H9 (cell line): Measurements from ENCODE around the gene ALG1L2. TPM values are rescaled to one million over a fixed set of nuclear protein-coding genes. Genes with fewer than 3 reads are reported as not detected.
"Not testable (repeated sequence)": the region's sequence is repeated elsewhere in the genome, so short reads cannot be mapped to it uniquely, and the experiment has no call there.

Experiments used
- DNase-seq: peaks from one replicate; pipeline ENCODE4 v3.0.0-alpha.2; 2017
- H2AFZ ChIP-seq: one replicate; pipeline ENCODE4 v1.6.1; 2013; ENCODE audit warnings: mild to moderate bottlenecking, low read length, control low read depth, moderate library complexity
- H2AK5ac ChIP-seq: 2 replicates; pipeline ENCODE4 v1.6.1; 2013; ENCODE audit warnings: low read length, control low read depth, mixed read lengths; ENCODE audit not compliant: insufficient read length
- H2BK120ac ChIP-seq: one replicate; pipeline ENCODE4 v1.6.1; 2013; ENCODE audit warnings: low read depth, mild to moderate bottlenecking, low read length, control low read depth, inconsistent platforms; ENCODE audit not compliant: poor library complexity, severe bottlenecking
- H2BK12ac ChIP-seq: 2 replicates; pipeline ENCODE4 v1.6.1; 2013; ENCODE audit warnings: low read length, control low read depth, mixed read lengths, low read depth; ENCODE audit not compliant: insufficient read length
- H2BK15ac ChIP-seq: 2 replicates; pipeline ENCODE4 v1.6.1; 2013; ENCODE audit warnings: low read depth, low read length, control low read depth
- H2BK20ac ChIP-seq: one replicate; pipeline ENCODE4 v1.6.1; 2013; ENCODE audit warnings: low read depth, mild to moderate bottlenecking, low read length, control low read depth, inconsistent platforms; ENCODE audit not compliant: poor library complexity, severe bottlenecking
- H2BK5ac ChIP-seq: 2 replicates; pipeline ENCODE4 v1.6.1; 2013; ENCODE audit warnings: low read length, control low read depth, mixed read lengths; ENCODE audit not compliant: insufficient read length
- H3K14ac ChIP-seq: 2 replicates; pipeline ENCODE4 v1.6.1; 2013; ENCODE audit warnings: low read length, control low read depth; ENCODE audit not compliant: insufficient read depth
- H3K18ac ChIP-seq: 2 replicates; pipeline ENCODE4 v1.6.1; 2013; ENCODE audit warnings: low read depth, mild to moderate bottlenecking, mixed read lengths, low read length, control low read depth; ENCODE audit not compliant: insufficient read length
- H3K23ac ChIP-seq: 2 replicates; pipeline ENCODE4 v1.6.1; 2013; ENCODE audit warnings: low read length, control low read depth, mixed read lengths, low read depth; ENCODE audit not compliant: insufficient read length
- H3K23me2 ChIP-seq: 2 replicates; pipeline ENCODE4 v1.6.1; 2013; ENCODE audit warnings: low read depth, mild to moderate bottlenecking, mixed read lengths, low read length, control low read depth; ENCODE audit not compliant: insufficient read length, poor library complexity, severe bottlenecking
- H3K27ac ChIP-seq: 2 replicates; pipeline ENCODE4 v1.5.1; 2013; ENCODE audit warnings: low read length, control low read depth, mixed read lengths, low read depth; ENCODE audit not compliant: insufficient read length
- H3K27me3 ChIP-seq: 2 replicates; pipeline ENCODE4 v1.6.1; 2013; ENCODE audit warnings: low read length, control low read depth, inconsistent platforms; ENCODE audit not compliant: insufficient read depth
- H3K4ac ChIP-seq: 2 replicates; pipeline ENCODE4 v1.6.1; 2013; ENCODE audit warnings: low read depth, mild to moderate bottlenecking, control low read depth, inconsistent platforms, low read length, moderate library complexity
- H3K4me1 ChIP-seq: 2 replicates; pipeline ENCODE4 v1.6.1; 2013; ENCODE audit warnings: low read length, control low read depth, inconsistent platforms; ENCODE audit not compliant: insufficient read depth
- H3K4me2 ChIP-seq: 2 replicates; pipeline ENCODE4 v1.6.1; 2013; ENCODE audit warnings: low read length, control low read depth, mixed read lengths; ENCODE audit not compliant: insufficient read length, insufficient read depth
- H3K56ac ChIP-seq: 2 replicates; pipeline ENCODE4 v1.6.1; 2013; ENCODE audit warnings: low read depth, mild to moderate bottlenecking, mixed read lengths, low read length, control low read depth; ENCODE audit not compliant: insufficient read length
- H3K79me1 ChIP-seq: 2 replicates; pipeline ENCODE4 v1.6.1; 2013; ENCODE audit warnings: low read depth, mild to moderate bottlenecking, moderate library complexity, low read length, control low read depth, inconsistent platforms; ENCODE audit not compliant: insufficient read depth, poor library complexity, severe bottlenecking
- H3K79me2 ChIP-seq: 2 replicates; pipeline ENCODE4 v1.6.1; 2013; ENCODE audit warnings: low read length, control low read depth, inconsistent platforms; ENCODE audit not compliant: insufficient read depth
- H3K9ac ChIP-seq: 2 replicates; pipeline ENCODE4 v1.6.1; 2013; ENCODE audit warnings: low read length, control low read depth, mixed read lengths; ENCODE audit not compliant: insufficient read length; ENCODE audit errors: extremely low read depth
- H3K9me3 ChIP-seq: one replicate; pipeline ENCODE4 v1.6.1; 2013; ENCODE audit warnings: low read depth, low read length, inconsistent platforms; ENCODE audit not compliant: control insufficient read depth
- H3T11ph ChIP-seq: one replicate; pipeline ENCODE4 v1.6.1; 2013; ENCODE audit warnings: mild to moderate bottlenecking, low read length, control low read depth, inconsistent platforms
- H4K20me1 ChIP-seq: one replicate; pipeline ENCODE4 v1.6.1; 2013; ENCODE audit not compliant: control insufficient read depth, insufficient read length, insufficient read depth
- H4K5ac ChIP-seq: 2 replicates; pipeline ENCODE4 v1.6.1; 2013; ENCODE audit warnings: low read depth, mild to moderate bottlenecking, mixed read lengths, low read length, control low read depth; ENCODE audit not compliant: insufficient read length
- H4K8ac ChIP-seq: replicated peaks from 2 replicates; pipeline ENCODE4 v1.6.1; 2013; ENCODE audit warnings: low read length, control low read depth, mixed read lengths, low read depth; ENCODE audit not compliant: insufficient read length
- H4K91ac ChIP-seq: 2 replicates; pipeline ENCODE4 v1.6.1; 2013; ENCODE audit warnings: low read depth, mild to moderate bottlenecking, moderate library complexity, mixed read lengths, low read length, control low read depth; ENCODE audit not compliant: insufficient read length
- H3K27ac Mint-ChIP-seq, 3 experiments: 2 replicates in 2 of 3; 3 replicates in 1 of 3; pipeline ENCODE4 v1.8.0; 2020 to 2021; ENCODE audit warnings: mixed read lengths in 3 of 3, mild to moderate bottlenecking in 1 of 3, moderate library complexity in 1 of 3
- H3K27me3 Mint-ChIP-seq: 2 replicates; pipeline ENCODE4 v1.8.0; 2021; ENCODE audit warnings: low read depth, mild to moderate bottlenecking, moderate library complexity, mixed read lengths
- H3K36me3 Mint-ChIP-seq, 3 experiments: 2 replicates in 2 of 3; 3 replicates in 1 of 3; pipeline ENCODE4 v1.8.0; 2020 to 2021; ENCODE audit warnings: low read depth in 3 of 3, mixed read lengths in 3 of 3; ENCODE audit not compliant: insufficient read depth in 1 of 3
- H3K4me1 Mint-ChIP-seq, 2 experiments: 2 replicates each; pipeline ENCODE4 v1.8.0; 2020; ENCODE audit warnings: mixed read lengths in 2 of 2
- H3K4me3 Mint-ChIP-seq, 2 experiments: 2 replicates in 1 of 2; 3 replicates in 1 of 2; pipeline ENCODE4 v1.8.0; 2020 to 2021; ENCODE audit warnings: mild to moderate bottlenecking in 2 of 2, mixed read lengths in 2 of 2, moderate library complexity in 1 of 2
- H3K9me3 Mint-ChIP-seq, 2 experiments: 2 replicates in 1 of 2; 3 replicates in 1 of 2; pipeline ENCODE4 v1.8.0; 2020; ENCODE audit warnings: mild to moderate bottlenecking in 2 of 2, mixed read lengths in 2 of 2, moderate library complexity in 1 of 2
- CTCF ChIP-seq: fragments of 200-600 bp; sonication (generic); conservative IDR thresholded peaks from 3 replicates; pipeline ENCODE4 v1.8.0; 2021; ENCODE audit warnings: antibody characterized with exemption, mild to moderate bottlenecking
- WGBS: extraction: QIAGEN DNeasy Blood & Tissue Kit; methylation state at CpG from one replicate; pipeline ENCODE4 v1.1.7; 2013; ENCODE audit warnings: missing lambda C conversion rate, low lambda C conversion rate, mixed read lengths; ENCODE audit not compliant: insufficient read length; ENCODE audit errors: extremely low coverage; 5-methylcytosine and 5-hydroxymethylcytosine counted together
- total RNA-seq: library from RNA; stranded (reverse); gene quantifications from 2 replicates; pipeline ENCODE4 v1.2.1, GENCODE V29; 2021

The ALG1L2 gene
- total RNA-seq, 1 experiment from 2014 or later: 1.2 TPM

GRCh38 chr3:130048726-130049125, 32.9 kb upstream of the ALG1L2 start:
- no peaks in the 10 kb centered on the region for H4K20me1 ChIP-seq
- no peaks in the 10 kb centered on the region for H3K9me3 ChIP-seq
- H3K4me1 Mint-ChIP-seq: no peaks in the 10 kb centered on the region
- H3K23ac ChIP-seq: no peak overlapping the region
- H3K27ac Mint-ChIP-seq: no peak overlapping the region
- no peak overlapping the region for H2BK20ac ChIP-seq
- no peaks in the 10 kb centered on the region for H3K23me2 ChIP-seq
- H3K27me3 ChIP-seq: no peaks in the 10 kb centered on the region
- H3K4me2 ChIP-seq: no peak overlapping the region
- H2AK5ac ChIP-seq: no peak overlapping the region
- no peak overlapping the region for H2BK120ac ChIP-seq
- no peak overlapping the region for H3K56ac ChIP-seq
- H3K9me3 Mint-ChIP-seq: peaks cover 0 to 5% of the 10 kb centered on the region in 2 experiments; a peak in 3 of 5 replicates
- no peak for TF ChIP-seq CTCF
- H4K8ac ChIP-seq: no peak overlapping the region
- H3K14ac ChIP-seq: no peak overlapping the region
- H2BK5ac ChIP-seq: no peak overlapping the region
- H3K79me2 ChIP-seq: no peaks in the 10 kb centered on the region
- no peak overlapping the region for H3K27ac ChIP-seq
- no CpG with 5 or more reads among the region's 6 CpGs for WGBS
- no peak overlapping the region for H2BK15ac ChIP-seq
- no peak overlapping the region for H3K18ac ChIP-seq
- no peak overlapping the region for H3K4me3 Mint-ChIP-seq
- H3K79me1 ChIP-seq: no peaks in the 10 kb centered on the region
- no peak for DNase-seq
- H3K9ac ChIP-seq: no peak overlapping the region
- no peak overlapping the region for H3T11ph ChIP-seq
- no peak overlapping the region for H3K4ac ChIP-seq
- H3K27me3 Mint-ChIP-seq: peaks cover 4% of the 10 kb centered on the region
- H4K5ac ChIP-seq: no peak overlapping the region
- no peaks in the 10 kb centered on the region for H3K4me1 ChIP-seq
- H4K91ac ChIP-seq: no peak overlapping the region
- H2AFZ ChIP-seq: no peak overlapping the region
- H2BK12ac ChIP-seq: no peak overlapping the region
- no peaks in the 10 kb centered on the region; a peak in 1 of 7 replicates for H3K36me3 Mint-ChIP-seq

GRCh38 chr3:130052366-130052765, 29.3 kb upstream of the ALG1L2 start:
- H3K27ac Mint-ChIP-seq, H3K9ac ChIP-seq, H3K18ac ChIP-seq, H3K9me3 ChIP-seq, H2AK5ac ChIP-seq, H3K4me2 ChIP-seq, H3K4me3 Mint-ChIP-seq, H4K5ac ChIP-seq, H3K4me1 Mint-ChIP-seq, H3K56ac ChIP-seq, H4K91ac ChIP-seq, H2AFZ ChIP-seq, H3K79me2 ChIP-seq, H3K23me2 ChIP-seq, H3K4me1 ChIP-seq, H3K79me1 ChIP-seq, H3K27me3 Mint-ChIP-seq, H4K20me1 ChIP-seq, H3K36me3 Mint-ChIP-seq, H2BK20ac ChIP-seq, H2BK15ac ChIP-seq, H3K27ac ChIP-seq, H2BK5ac ChIP-seq, H3K9me3 Mint-ChIP-seq, H3T11ph ChIP-seq, DNase-seq, H3K27me3 ChIP-seq, H4K8ac ChIP-seq, H3K14ac ChIP-seq, H3K23ac ChIP-seq, H2BK12ac ChIP-seq, H3K4ac ChIP-seq, H2BK120ac ChIP-seq: not testable (repeated sequence)
- WGBS: no CpG with 5 or more reads among the region's 5 CpGs
